HepG2 (cell line): ENCODE data around the gene NTN3. TPM values are rescaled to one million over a fixed set of nuclear protein-coding genes. Genes with fewer than 3 reads are reported as not detected.

Experiments used
- BCL6 ChIP-seq: IDR thresholded peaks from 2 replicates; pipeline ENCODE4 v1.6.1; 2016; ENCODE audit warnings: missing genetic modification reagents, missing compliant biosample characterization
- CREB3 ChIP-seq: sonication (generic); formaldehyde crosslinking; IDR thresholded peaks from 2 replicates; pipeline ENCODE4 v1.5.0; 2020; ENCODE audit warnings: missing genetic modification reagents
- KAT8 ChIP-seq: IDR thresholded peaks from 2 replicates; pipeline ENCODE4 v1.6.1; 2016; ENCODE audit warnings: missing genetic modification reagents, missing compliant biosample characterization
- MTA1 ChIP-seq: sonication (generic); formaldehyde crosslinking; IDR thresholded peaks from 2 replicates; pipeline ENCODE4 v1.4.0; 2020; ENCODE audit warnings: missing genetic modification reagents, mild to moderate bottlenecking, borderline replicate concordance
- NR1H2 ChIP-seq: sonication (generic); formaldehyde crosslinking; IDR thresholded peaks from 2 replicates; pipeline ENCODE4 v1.8.1; 2022; ENCODE audit warnings: low read depth, missing genetic modification reagents, borderline replicate concordance
- PAWR ChIP-seq: sonication (generic); formaldehyde crosslinking; IDR thresholded peaks from 2 replicates; pipeline ENCODE4 v1.4.0; 2020; ENCODE audit warnings: missing genetic modification reagents, mild to moderate bottlenecking, borderline replicate concordance
- POLR2G ChIP-seq: fragments of 200-400 bp; formaldehyde crosslinking; IDR thresholded peaks from 2 replicates; pipeline ENCODE4 v1.6.1; 2018; ENCODE audit warnings: mild to moderate bottlenecking, low read depth, low read length, moderate library complexity
- REPIN1 ChIP-seq: sonication (generic); formaldehyde crosslinking; IDR thresholded peaks from 2 replicates; pipeline ENCODE4 v1.8.0; 2022; ENCODE audit warnings: missing genetic modification reagents, low read depth, mild to moderate bottlenecking, borderline replicate concordance
- SOX5 ChIP-seq: IDR thresholded peaks from 2 replicates; pipeline ENCODE4 v1.6.1; 2016; ENCODE audit warnings: borderline replicate concordance
- TBX2 ChIP-seq: sonication (generic); formaldehyde crosslinking; IDR thresholded peaks from 2 replicates; pipeline ENCODE4 v1.5.0; 2020; ENCODE audit warnings: missing genetic modification reagents, mild to moderate bottlenecking, borderline replicate concordance
- TFE3 ChIP-seq: IDR thresholded peaks from 2 replicates; pipeline ENCODE4 v1.6.1; 2016
- ZFP41 ChIP-seq: sonication (generic); formaldehyde crosslinking; IDR thresholded peaks from 2 replicates; pipeline ENCODE4 v1.4.0; 2020; ENCODE audit warnings: mild to moderate bottlenecking, missing genetic modification reagents, borderline replicate concordance
- ZFX ChIP-seq: sonication (generic); formaldehyde crosslinking; IDR thresholded peaks from 2 replicates; pipeline ENCODE4 v1.4.0; 2020; ENCODE audit warnings: mild to moderate bottlenecking, low read depth, missing genetic modification reagents, moderate library complexity
- ZHX1 ChIP-seq: sonication (generic); formaldehyde crosslinking; IDR thresholded peaks from 2 replicates; pipeline ENCODE4 v1.8.1; 2022; ENCODE audit warnings: low read depth, mild to moderate bottlenecking, missing genetic modification reagents
- ZNF292 ChIP-seq: sonication (generic); formaldehyde crosslinking; IDR thresholded peaks from 2 replicates; pipeline ENCODE4 v1.8.1; 2022; ENCODE audit warnings: mild to moderate bottlenecking, low read depth, missing genetic modification reagents, borderline replicate concordance
- ZNF414 ChIP-seq: sonication (generic); formaldehyde crosslinking; IDR thresholded peaks from 2 replicates; pipeline ENCODE4 v1.5.0; 2020; ENCODE audit warnings: missing genetic modification reagents
- ZNF451 ChIP-seq: sonication (generic); formaldehyde crosslinking; IDR thresholded peaks from 2 replicates; pipeline ENCODE4 v1.5.0; 2020; ENCODE audit warnings: mild to moderate bottlenecking, missing genetic modification reagents
- ZNF563 ChIP-seq: sonication (generic); formaldehyde crosslinking; IDR thresholded peaks from 2 replicates; pipeline ENCODE4 v1.8.0; 2022; ENCODE audit warnings: mild to moderate bottlenecking, moderate library complexity, missing genetic modification reagents
- ZNF605 ChIP-seq: sonication (generic); formaldehyde crosslinking; IDR thresholded peaks from 2 replicates; pipeline ENCODE4 v1.8.0; 2022; ENCODE audit warnings: mild to moderate bottlenecking, missing genetic modification reagents
- ZNF616 ChIP-seq: sonication (generic); formaldehyde crosslinking; IDR thresholded peaks from 2 replicates; pipeline ENCODE4 v1.5.0; 2020; ENCODE audit warnings: low read depth, mild to moderate bottlenecking, missing genetic modification reagents
- ZNF709 ChIP-seq: sonication (generic); formaldehyde crosslinking; IDR thresholded peaks from 2 replicates; pipeline ENCODE4 v1.5.0; 2020; ENCODE audit warnings: mild to moderate bottlenecking, missing genetic modification reagents
- ZNF749 ChIP-seq: sonication (generic); formaldehyde crosslinking; IDR thresholded peaks from 2 replicates; pipeline ENCODE4 v1.8.0; 2022; ENCODE audit warnings: mild to moderate bottlenecking, missing genetic modification reagents, moderate library complexity, borderline replicate concordance
- ZNF883 ChIP-seq: sonication (generic); formaldehyde crosslinking; IDR thresholded peaks from 2 replicates; pipeline ENCODE4 v1.5.1; 2020; ENCODE audit warnings: mild to moderate bottlenecking, missing genetic modification reagents; ENCODE audit errors: not compliant biosample characterization
- polyA plus RNA-seq, 8 experiments: library from polyadenylated mRNA; depleted of rRNA in 3 of 8; stranded (reverse) in 7 of 8; unstranded in 1 of 8; fragments of >200 nt; fragmentation: Illumina TruSeq in 4 of 8; extraction: Trizol in 4 of 8; gene quantifications; 2 replicates each; pipeline versions ENCODE4 v1.2.1 to v1.2.3, GENCODE V29; 2011 to 2016; ENCODE audit warnings: low read depth in 4 of 8, missing spikeins in 1 of 8, mixed read lengths in 1 of 8; ENCODE audit not compliant: insufficient read depth in 1 of 8
- total RNA-seq, 5 experiments: library from RNA; depleted of rRNA; stranded (reverse); fragments of >200 nt; fragmentation: Illumina TruSeq; extraction: Trizol; gene quantifications; 2 replicates each; pipeline ENCODE4 v1.2.3, GENCODE V29; 2016; ENCODE audit warnings: low read depth in 1 of 5

NTN3 gene
- total and polyA plus RNA-seq, 2 of the 13 experiments (the other 11 are each of a cell fraction or from before 2014, with no cell fraction given), result 0.09 to 0.20 TPM

GRCh38 chr16:2471653-2472487 lies 773 bp downstream of the NTN3 start (continued):
- peak; percentile 42; the same call in 1 of the 2 replicates for TF ChIP-seq POLR2G
- 0 out of 2 replicates have a peak, but pooled peaks have one; percentile 68 for TF ChIP-seq CREB3 (CRISPR knock-in tag)
- TF ChIP-seq MTA1, result peak; percentile 76; the same call in 1 of the 2 replicates
- 0 out of 2 replicates have a peak, but pooled peaks have one; percentile 15 for TF ChIP-seq TBX2 (CRISPR knock-in tag)
- TF ChIP-seq ZNF292 (CRISPR knock-in tag), result no peak
- no peak for TF ChIP-seq REPIN1 (CRISPR knock-in tag)
- no peak for TF ChIP-seq ZNF414
- peak; percentile 27; the same call in 1 of the 2 replicates for TF ChIP-seq ZNF451 (CRISPR knock-in tag)
- 0 out of 2 replicates have a peak, but pooled peaks have one; percentile 27 for TF ChIP-seq TFE3 (CRISPR knock-in tag)
- TF ChIP-seq ZHX1 (CRISPR knock-in tag), result 0 out of 2 replicates have a peak, but pooled peaks have one; percentile 54
- TF ChIP-seq PAWR (CRISPR knock-in tag), result no peak
- TF ChIP-seq NR1H2 (CRISPR knock-in tag), result no peak
- peak; percentile 22 for TF ChIP-seq ZNF883
- TF ChIP-seq ZNF605 (CRISPR knock-in tag), result peak; percentile 46; the same call in 1 of the 2 replicates
- no peak; the same call in 1 of the 2 replicates for TF ChIP-seq ZNF749 (CRISPR knock-in tag)
- peak; percentile 41; the same call in 1 of the 2 replicates for TF ChIP-seq KAT8
- TF ChIP-seq ZNF563 (CRISPR knock-in tag), result peak; percentile 87; the same call in 1 of the 2 replicates
- no peak; the same call in 1 of the 2 replicates for TF ChIP-seq BCL6 (CRISPR knock-in tag)
- TF ChIP-seq ZNF616 (CRISPR knock-in tag), result peak; percentile 64
- peak; percentile 39; the same call in 1 of the 2 replicates for TF ChIP-seq ZFP41 (CRISPR knock-in tag)
- peak; percentile 88 for TF ChIP-seq ZNF709 (CRISPR knock-in tag)
- TF ChIP-seq ZFX (CRISPR knock-in tag), result peak; percentile 88; the same call in 1 of the 2 replicates
- TF ChIP-seq SOX5 (CRISPR knock-in tag), result no peak
